GM12878 (cell line): ENCODE data around the gene MRPS14. TPM values are rescaled to one million over a fixed set of nuclear protein-coding genes. Genes with fewer than 3 reads are reported as not detected.
A peak's percentile ranks its signal among the peaks of the same experiment; 100 is the strongest.

Source experiments
- ATAC-seq: fragments of 200-7000 bp; cut with Tn5 transposase; 3 replicates; pipeline ENCODE4 v1.9.1; 2020; ENCODE audit warnings: mild to moderate bottlenecking, moderate library complexity
- BruUV-seq: library from RNA; stranded (reverse); fragments of 400-500 nt; replicated peaks from 2 replicates; lab custom pipeline; 2021; lab: Mats Ljungman, UMichigan
- CTCF ChIA-PET: fragments of 300-600 bp; sonication (Branson Sonifier 250); formaldehyde crosslinking; extraction: SDS; loops from one replicate; lab custom pipeline; 2021; ENCODE audit warnings: inconsistent platforms; lab: Yijun Ruan, JAX
- POLR2A ChIA-PET: fragments of 350-600 bp; formaldehyde crosslinking; extraction: SDS; loops from one replicate; lab custom pipeline; 2021; ENCODE audit warnings: inconsistent platforms; lab: Charles Lee
- RAD21 ChIA-PET: fragments of 300-600 bp; sonication (Branson Sonifier 250); formaldehyde crosslinking; loops from one replicate; lab custom pipeline; 2023; ENCODE audit warnings: antibody characterized with exemption; ENCODE audit not compliant: unreplicated experiment; lab: Charles Lee
- SMC1A ChIA-PET: fragments of 300-600 bp; sonication (Branson Sonifier 250); formaldehyde crosslinking; loops from one replicate; lab custom pipeline; 2023; ENCODE audit not compliant: unreplicated experiment, uncharacterized antibody; lab: Charles Lee
- DNase-seq: peaks from one replicate; pipeline ENCODE4 v3.0.0-alpha.2; 2011; ENCODE audit warnings: low read depth, low spot score
- FAIRE-seq: peaks from 3 replicates; lab custom pipeline; 2011; peaks lifted over from hg19 to GRCh38; lab: Jason Lieb, UNC
- H2AFZ ChIP-seq: 2 replicates; pipeline ENCODE4 v1.6.0; 2011; ENCODE audit warnings: low read depth, low read length, control low read depth; ENCODE audit not compliant: control insufficient read depth
- H3K27ac ChIP-seq: 2 replicates; pipeline ENCODE4 v1.5.1; 2011; ENCODE audit warnings: control low read depth; ENCODE audit not compliant: control insufficient read depth, insufficient read depth
- H3K27me3 ChIP-seq, 2 experiments: replicated peaks in 1 of 2; 2 replicates each; pipeline versions ENCODE4 v1.6.0 to v1.6.1; 2011; ENCODE audit warnings: low read length in 1 of 2; ENCODE audit not compliant: control insufficient read depth in 2 of 2, insufficient read depth in 2 of 2
- H3K36me3 ChIP-seq, 2 experiments: 2 replicates each; pipeline ENCODE4 v1.5.1; 2011; ENCODE audit warnings: low read length in 1 of 2; ENCODE audit not compliant: control insufficient read depth in 2 of 2, insufficient read depth in 2 of 2
- H3K4me1 ChIP-seq: 2 replicates; pipeline ENCODE4 v1.6.1; 2011; ENCODE audit warnings: mild to moderate bottlenecking, low read length, moderate library complexity, mixed read lengths; ENCODE audit not compliant: control insufficient read depth, insufficient read depth
- H3K4me2 ChIP-seq: 2 replicates; pipeline ENCODE4 v1.6.0; 2011; ENCODE audit warnings: control low read depth; ENCODE audit not compliant: control insufficient read depth, insufficient read depth
- H3K4me3 ChIP-seq: fragments of 200-600 bp; sonication (generic); 2 replicates; pipeline ENCODE4 v1.5.1; 2016
- H3K79me2 ChIP-seq: 2 replicates; pipeline ENCODE4 v1.6.0; 2011; ENCODE audit warnings: low read length; ENCODE audit not compliant: control insufficient read depth, insufficient read depth
- H3K9ac ChIP-seq: 2 replicates; pipeline ENCODE4 v1.8.0; 2011; ENCODE audit warnings: low read length, control low read depth, mixed read lengths; ENCODE audit not compliant: control insufficient read depth, insufficient read depth
- H3K9me3 ChIP-seq: replicated peaks from 3 replicates; pipeline ENCODE4 v1.5.1; 2011; ENCODE audit warnings: mild to moderate bottlenecking, low read length; ENCODE audit not compliant: control insufficient read depth, insufficient read depth
- H4K20me1 ChIP-seq: 2 replicates; pipeline ENCODE4 v1.6.0; 2011; ENCODE audit not compliant: control insufficient read depth, insufficient read depth
- ATF7 ChIP-seq: fragments of 450-650 bp; IDR thresholded peaks from 2 replicates; pipeline ENCODE4 v1.6.1; 2016; ENCODE audit warnings: low read depth, mild to moderate bottlenecking
- BCL11A ChIP-seq: IDR thresholded peaks from 2 replicates; pipeline ENCODE4 v1.6.1; 2011; ENCODE audit warnings: low read depth, low read length
- IKZF2 ChIP-seq, 2 experiments: fragments of 450-650 bp; IDR thresholded peaks; 2 replicates each; pipeline ENCODE4 v1.6.1; 2017; ENCODE audit warnings: mild to moderate bottlenecking in 2 of 2, moderate library complexity in 2 of 2
- NR2F1 ChIP-seq: fragments of 450-650 bp; conservative IDR thresholded peaks from 2 replicates; pipeline ENCODE4 v1.6.1; 2017; ENCODE audit warnings: mild to moderate bottlenecking
- PAX5 ChIP-seq: IDR thresholded peaks from 2 replicates; pipeline ENCODE4 v1.6.1; 2011; ENCODE audit warnings: low read depth, low read length, borderline replicate concordance
- RAD51 ChIP-seq: fragments of 450-650 bp; IDR thresholded peaks from 2 replicates; pipeline ENCODE4 v1.6.1; 2016; ENCODE audit warnings: moderate library complexity, mild to moderate bottlenecking, inconsistent platforms
- RUNX3 ChIP-seq: IDR thresholded peaks from 2 replicates; pipeline ENCODE4 v1.6.1; 2012; ENCODE audit warnings: low read length, inconsistent platforms
- SREBF1 ChIP-seq: IDR thresholded peaks from 2 replicates; pipeline ENCODE4 v1.6.1; 2012; ENCODE audit warnings: mild to moderate bottlenecking, low read length
- TCF7 ChIP-seq: IDR thresholded peaks from 2 replicates; pipeline ENCODE4 v1.6.1; 2014; ENCODE audit warnings: antibody characterized with exemption, borderline replicate concordance
- WGBS: methylation state at CpG from one replicate; pipeline ENCODE4 v1.1.6; 2016; ENCODE audit warnings: low lambda C conversion rate; ENCODE audit not compliant: insufficient replicate concordance, insufficient coverage; ENCODE audit errors: missing lambda C conversion rate; 5-methylcytosine and 5-hydroxymethylcytosine counted together
- in situ Hi-C: fragments of 300-500 bp; cut with MboI; formaldehyde crosslinking; loops from 9 replicates; pipeline ENCODE4 v1.14.3; 2018; ENCODE audit warnings: mixed read lengths
- intact Hi-C: fragments of 100-400 bp; cut with micrococcal nuclease; formaldehyde crosslinking; loops from one replicate; pipeline ENCODE4 v1.14.2; 2022; ENCODE audit not compliant: unreplicated experiment
- polyA plus RNA-seq, 11 experiments: library from polyadenylated mRNA; depleted of rRNA in 4 of 11; unstranded in 6 of 11; stranded (reverse) in 5 of 11; fragments of >200 nt; fragmentation: Nextera tagmentation in 4 of 11; fragmentation: Illumina TruSeq in 1 of 11; extraction: Ambion mirVana in 4 of 11; extraction: Trizol in 1 of 11; gene quantifications; 1 replicate in 1 of 11; 2 replicates in 10 of 11; pipeline versions ENCODE4 v1.2.1 to v1.2.3, GENCODE V29; 2011 to 2016; ENCODE audit warnings: inconsistent platforms in 2 of 11, missing spikeins in 2 of 11, low read depth in 1 of 11
- total RNA-seq, 4 experiments: library from RNA; depleted of rRNA in 3 of 4; stranded (reverse); fragments of >200 nt in 3 of 4; fragmentation: Illumina TruSeq in 1 of 4; extraction: Trizol in 1 of 4; gene quantifications; 2 replicates each; pipeline versions ENCODE4 v1.2.1 to v1.2.3, GENCODE V29; 2013 to 2021
- TF ChIP-seq, protein P1 (sequence below): fragments of 450-650 bp; formaldehyde crosslinking; IDR thresholded peaks from 2 replicates; pipeline ENCODE4 v1.4.0; 2022; ENCODE audit warnings: mild to moderate bottlenecking, moderate library complexity
- TF ChIP-seq, protein P2 (sequence below): fragments of 450-650 bp; IDR thresholded peaks from 2 replicates; pipeline ENCODE4 v1.6.1; 2017; ENCODE audit warnings: low read depth, mild to moderate bottlenecking, moderate library complexity
- TF ChIP-seq, protein P3 (sequence below): IDR thresholded peaks from 2 replicates; pipeline ENCODE4 v1.6.1; 2012; ENCODE audit warnings: mild to moderate bottlenecking, low read depth, low read length

The MRPS14 gene
- total and polyA plus RNA-seq, 10 of the 15 experiments (the other 5 are each of a cell fraction or from before 2014, with no cell fraction given), result 31.1 to 224 (median 50.4) TPM

DNA sequence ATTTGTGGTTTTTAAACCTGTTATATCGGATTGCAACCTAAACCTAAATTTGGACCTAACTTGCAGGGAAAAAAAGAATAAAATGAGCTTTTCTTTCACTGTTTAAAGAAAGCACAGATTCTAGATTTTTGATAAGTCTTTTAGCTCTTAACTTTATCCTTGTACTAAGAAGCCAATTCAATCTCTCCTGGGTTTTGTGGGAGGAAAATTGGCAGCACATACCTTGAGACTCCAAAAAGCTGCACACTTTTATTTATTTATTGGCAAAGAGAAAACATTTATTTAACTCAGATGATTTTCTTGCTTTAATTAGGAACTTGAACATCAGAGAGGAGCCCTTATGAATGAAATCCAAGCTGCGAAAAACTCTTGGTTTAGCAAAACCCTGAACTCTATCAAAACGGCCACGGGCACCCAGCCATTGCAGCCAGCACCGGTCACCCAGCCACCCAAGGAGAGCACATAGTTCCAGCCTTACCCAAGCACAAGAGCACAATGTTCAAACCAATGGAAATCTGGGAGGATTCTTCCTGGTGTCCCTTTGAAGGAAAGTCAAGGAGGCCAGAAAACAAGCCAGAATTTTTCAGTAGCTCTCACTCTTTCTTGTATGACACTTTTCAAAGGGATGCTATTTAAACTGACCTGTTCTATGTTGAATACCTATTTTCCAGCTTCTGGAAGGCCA, 33.5 kb downstream of the MRPS14 start (continued):
- TF ChIP-seq, protein P1, sequence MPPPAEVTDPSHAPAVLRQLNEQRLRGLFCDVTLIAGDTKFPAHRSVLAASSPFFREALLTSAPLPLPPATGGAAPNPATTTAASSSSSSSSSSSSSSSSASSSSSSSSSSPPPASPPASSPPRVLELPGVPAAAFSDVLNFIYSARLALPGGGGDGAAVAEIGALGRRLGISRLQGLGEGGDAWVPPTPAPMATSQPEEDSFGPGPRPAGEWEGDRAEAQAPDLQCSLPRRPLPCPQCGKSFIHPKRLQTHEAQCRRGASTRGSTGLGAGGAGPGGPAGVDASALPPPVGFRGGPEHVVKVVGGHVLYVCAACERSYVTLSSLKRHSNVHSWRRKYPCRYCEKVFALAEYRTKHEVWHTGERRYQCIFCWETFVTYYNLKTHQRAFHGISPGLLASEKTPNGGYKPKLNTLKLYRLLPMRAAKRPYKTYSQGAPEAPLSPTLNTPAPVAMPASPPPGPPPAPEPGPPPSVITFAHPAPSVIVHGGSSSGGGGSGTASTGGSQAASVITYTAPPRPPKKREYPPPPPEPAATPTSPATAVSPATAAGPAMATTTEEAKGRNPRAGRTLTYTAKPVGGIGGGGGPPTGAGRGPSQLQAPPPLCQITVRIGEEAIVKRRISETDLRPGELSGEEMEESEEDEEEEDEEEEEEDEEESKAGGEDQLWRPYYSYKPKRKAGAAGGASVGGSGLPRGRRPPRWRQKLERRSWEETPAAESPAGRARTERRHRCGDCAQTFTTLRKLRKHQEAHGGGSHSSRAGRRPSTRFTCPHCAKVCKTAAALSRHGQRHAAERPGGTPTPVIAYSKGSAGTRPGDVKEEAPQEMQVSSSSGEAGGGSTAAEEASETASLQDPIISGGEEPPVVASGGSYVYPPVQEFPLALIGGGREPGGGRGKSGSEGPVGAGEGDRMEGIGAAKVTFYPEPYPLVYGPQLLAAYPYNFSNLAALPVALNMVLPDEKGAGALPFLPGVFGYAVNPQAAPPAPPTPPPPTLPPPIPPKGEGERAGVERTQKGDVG, result no peak
- no peak for TF ChIP-seq TCF7
- no peak for TF ChIP-seq PAX5
- TF ChIP-seq SREBF1, result no peak

DNA sequence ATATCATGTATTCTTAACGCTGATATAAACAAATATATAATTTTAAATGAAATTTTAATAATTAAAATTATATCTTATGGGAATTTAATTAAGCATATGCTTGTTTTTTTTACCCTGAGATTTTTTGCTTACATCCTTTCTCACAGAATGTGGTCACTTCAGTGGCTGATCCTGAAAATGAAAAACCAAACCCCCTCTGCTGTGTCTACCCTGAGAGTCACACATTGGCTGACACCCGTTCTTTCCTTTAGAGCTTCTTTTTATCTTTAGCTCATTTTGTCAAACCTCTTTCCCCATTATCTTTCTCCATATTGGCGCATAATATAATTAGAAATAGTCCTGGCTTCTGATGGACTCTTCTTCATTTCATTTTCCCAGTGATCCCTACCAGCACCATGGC, 34.2 kb downstream of the MRPS14 start:
- H3K27me3 ChIP-seq, result no peaks in the 10 kb centered on the region
- H3K4me2 ChIP-seq, result peak overlapping the region; percentile 50; the same call in 1 of the 2 replicates
- POLR2A ChIA-PET, result interaction anchor here (0.8 to 1.5 kb wide), 5 partner anchors 12 to 189 kb away, joined by 3 to 4 read pairs (median 3); partner anchors contain the start of gene MRPS14
- no peak overlapping the region for H3K9ac ChIP-seq
- H3K79me2 ChIP-seq, result no peaks in the 10 kb centered on the region
- CTCF ChIA-PET, result interaction anchor here (0.8 to 2.4 kb wide), 13 partner anchors 9 to 114 kb away, joined by 3 to 21 read pairs (median 4); no protein-coding TSS in a partner anchor
- H2AFZ ChIP-seq, result no peak overlapping the region
- TF ChIP-seq, protein P2, sequence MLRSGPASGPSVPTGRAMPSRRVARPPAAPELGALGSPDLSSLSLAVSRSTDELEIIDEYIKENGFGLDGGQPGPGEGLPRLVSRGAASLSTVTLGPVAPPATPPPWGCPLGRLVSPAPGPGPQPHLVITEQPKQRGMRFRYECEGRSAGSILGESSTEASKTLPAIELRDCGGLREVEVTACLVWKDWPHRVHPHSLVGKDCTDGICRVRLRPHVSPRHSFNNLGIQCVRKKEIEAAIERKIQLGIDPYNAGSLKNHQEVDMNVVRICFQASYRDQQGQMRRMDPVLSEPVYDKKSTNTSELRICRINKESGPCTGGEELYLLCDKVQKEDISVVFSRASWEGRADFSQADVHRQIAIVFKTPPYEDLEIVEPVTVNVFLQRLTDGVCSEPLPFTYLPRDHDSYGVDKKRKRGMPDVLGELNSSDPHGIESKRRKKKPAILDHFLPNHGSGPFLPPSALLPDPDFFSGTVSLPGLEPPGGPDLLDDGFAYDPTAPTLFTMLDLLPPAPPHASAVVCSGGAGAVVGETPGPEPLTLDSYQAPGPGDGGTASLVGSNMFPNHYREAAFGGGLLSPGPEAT, result no peak
- TF ChIP-seq BCL11A (no peak), ATF7 (no peak), RUNX3 (peak; percentile 69), RAD51 (no peak), NR2F1 (no peak), IKZF2 (IDR thresholded peaks at IDR 0.05) (0 out of 4 replicates have a peak, but pooled peaks of 1 of the 2 experiments have one; percentile 21)
- TF ChIP-seq, protein P3, sequence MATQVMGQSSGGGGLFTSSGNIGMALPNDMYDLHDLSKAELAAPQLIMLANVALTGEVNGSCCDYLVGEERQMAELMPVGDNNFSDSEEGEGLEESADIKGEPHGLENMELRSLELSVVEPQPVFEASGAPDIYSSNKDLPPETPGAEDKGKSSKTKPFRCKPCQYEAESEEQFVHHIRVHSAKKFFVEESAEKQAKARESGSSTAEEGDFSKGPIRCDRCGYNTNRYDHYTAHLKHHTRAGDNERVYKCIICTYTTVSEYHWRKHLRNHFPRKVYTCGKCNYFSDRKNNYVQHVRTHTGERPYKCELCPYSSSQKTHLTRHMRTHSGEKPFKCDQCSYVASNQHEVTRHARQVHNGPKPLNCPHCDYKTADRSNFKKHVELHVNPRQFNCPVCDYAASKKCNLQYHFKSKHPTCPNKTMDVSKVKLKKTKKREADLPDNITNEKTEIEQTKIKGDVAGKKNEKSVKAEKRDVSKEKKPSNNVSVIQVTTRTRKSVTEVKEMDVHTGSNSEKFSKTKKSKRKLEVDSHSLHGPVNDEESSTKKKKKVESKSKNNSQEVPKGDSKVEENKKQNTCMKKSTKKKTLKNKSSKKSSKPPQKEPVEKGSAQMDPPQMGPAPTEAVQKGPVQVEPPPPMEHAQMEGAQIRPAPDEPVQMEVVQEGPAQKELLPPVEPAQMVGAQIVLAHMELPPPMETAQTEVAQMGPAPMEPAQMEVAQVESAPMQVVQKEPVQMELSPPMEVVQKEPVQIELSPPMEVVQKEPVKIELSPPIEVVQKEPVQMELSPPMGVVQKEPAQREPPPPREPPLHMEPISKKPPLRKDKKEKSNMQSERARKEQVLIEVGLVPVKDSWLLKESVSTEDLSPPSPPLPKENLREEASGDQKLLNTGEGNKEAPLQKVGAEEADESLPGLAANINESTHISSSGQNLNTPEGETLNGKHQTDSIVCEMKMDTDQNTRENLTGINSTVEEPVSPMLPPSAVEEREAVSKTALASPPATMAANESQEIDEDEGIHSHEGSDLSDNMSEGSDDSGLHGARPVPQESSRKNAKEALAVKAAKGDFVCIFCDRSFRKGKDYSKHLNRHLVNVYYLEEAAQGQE, result no peak
- no peaks in the 10 kb centered on the region for H4K20me1 ChIP-seq
- H3K36me3 ChIP-seq, result no peaks in the 10 kb centered on the region; a peak in 1 of 4 replicates
- H3K9me3 ChIP-seq, result no peaks in the 10 kb centered on the region
- BruUV-seq, result no TSS peak
- RAD21 ChIA-PET, result interaction anchor here (0.6 to 1.9 kb wide), 18 partner anchors 8 to 726 kb away, joined by 3 to 12 read pairs (median 4); partner anchors contain the start of genes CACYBP and MRPS14
- ATAC-seq (peak; percentile 72), DNase-seq (no peak), FAIRE-seq (no peak)
- H3K27ac ChIP-seq, result peak overlapping the region; percentile 73
- in situ Hi-C loops, result no loop called here
- 3% methylated on average over 3 of the region's 3 CpGs for WGBS
- peak overlapping the region; percentile 1; the same call in 1 of the 2 replicates for H3K4me3 ChIP-seq
- H3K4me1 ChIP-seq, result peaks cover 17% of the 10 kb centered on the region
- SMC1A ChIA-PET, result interaction anchor here (0.5 to 2.4 kb wide), 27 partner anchors 10 to 219 kb away, joined by 3 to 24 read pairs (median 4); partner anchors contain the start of gene CACYBP
- intact Hi-C loops, result no loop called here
